D721Med (cell line): ENCODE measurements around the gene TBC1D1.

ENCODE experiments used
- DNase-seq: peaks from one replicate; pipeline ENCODE4 v3.0.0; 2011; ENCODE audit warnings: low spot score; ENCODE audit not compliant: insufficient read length
- FAIRE-seq: peaks from 2 replicates; lab custom pipeline; 2011; peaks lifted over from hg19 to GRCh38; lab: Jason Lieb, UNC
- CTCF ChIP-seq: IDR thresholded peaks from 2 replicates; pipeline ENCODE4 v1.5.1; 2012; ENCODE audit warnings: mild to moderate bottlenecking, control low read depth; ENCODE audit not compliant: insufficient read depth; ENCODE audit errors: missing control alignments

TBC1D1 gene

GRCh38 chr4:38123555-38123954, 232.7 kb downstream of the TBC1D1 start:
- TF ChIP-seq CTCF = no peak
- DNase-seq = no peak
- no peak for FAIRE-seq

GRCh38 chr4:38124961-38125360, 234.1 kb downstream of the TBC1D1 start:
- no peak for TF ChIP-seq CTCF
- FAIRE-seq (no peak), DNase-seq (no peak)

- DNase-seq (no peak), FAIRE-seq (no peak)
- TF ChIP-seq CTCF = no peak
Measured at GRCh38 chr4:38125816-38126215, 234.9 kb downstream of the TBC1D1 start.

- no peak for DNase-seq
- no peak for FAIRE-seq
- no peak for TF ChIP-seq CTCF
Measured at GRCh38 chr4:38128478-38129459, 237.9 kb downstream of the TBC1D1 start.

GRCh38 chr4:38129460-38130227, 238.8 kb downstream of the TBC1D1 start:
- no peak for TF ChIP-seq CTCF
- FAIRE-seq = no peak

GRCh38 chr4:38130884-38131283, 240.0 kb downstream of the TBC1D1 start:
- no peak for DNase-seq
- no peak for FAIRE-seq

More at GRCh38 chr4:38129460-38130227, 238.8 kb downstream of the TBC1D1 start:
- no peak for DNase-seq

More at GRCh38 chr4:38130884-38131283, 240.0 kb downstream of the TBC1D1 start:
- no peak for TF ChIP-seq CTCF
